HG02970 (cell line): ENCODE data around the gene GARRE1.
"Not testable (repeated sequence)": the region's sequence is repeated elsewhere in the genome, so short reads cannot be mapped to it uniquely, and the experiment has no call there.

ENCODE experiments used
- ATAC-seq: cut with Tn5 transposase; IDR thresholded peaks from one replicate; pipeline ENCODE4 v1.9.1; 2021; ENCODE audit warnings: mild to moderate bottlenecking, moderate library complexity, moderate number of reproducible peaks; ENCODE audit not compliant: unreplicated experiment, low FRiP score

GARRE1 gene

GRCh38 chr19:34231439-34231838 is 22.9 kb upstream of the GARRE1 start:
- no peak for ATAC-seq

GRCh38 chr19:34232566-34233481 is 21.5 kb upstream of the GARRE1 start:
- no peak for ATAC-seq

GRCh38 chr19:34235425-34235940 is 18.9 kb upstream of the GARRE1 start:
- no peak for ATAC-seq

GRCh38 chr19:34236035-34236987 is 18.0 kb upstream of the GARRE1 start:
- ATAC-seq, result no peak

- no peak for ATAC-seq
Observed at GRCh38 chr19:34237283-34237682, 17.1 kb upstream of the GARRE1 start.

GRCh38 chr19:34237939-34238338 is 16.4 kb upstream of the GARRE1 start:
- no peak for ATAC-seq

- no peak for ATAC-seq
Observed at GRCh38 chr19:34241513-34242337, 12.6 kb upstream of the GARRE1 start.

- not testable (repeated sequence) for ATAC-seq
Observed at GRCh38 chr19:34243138-34243875, 11.0 kb upstream of the GARRE1 start.

GRCh38 chr19:34243876-34244578 is 10.3 kb upstream of the GARRE1 start:
- no peak for ATAC-seq

GRCh38 chr19:34244611-34245299 is 9.6 kb upstream of the GARRE1 start:
- ATAC-seq, result no peak

- no peak for ATAC-seq
Observed at GRCh38 chr19:34246340-34246739, 8.0 kb upstream of the GARRE1 start.

- no peak for ATAC-seq
Observed at GRCh38 chr19:34248941-34249340, 5.4 kb upstream of the GARRE1 start.

- not testable (repeated sequence) for ATAC-seq
Observed at GRCh38 chr19:34253167-34253566, 1.2 kb upstream of the GARRE1 start.

- not testable (repeated sequence) for ATAC-seq
Observed at GRCh38 chr19:34253681-34254045, 691 bp upstream of the GARRE1 start.

GRCh38 chr19:34254698-34255432 is 511 bp downstream of the GARRE1 start:
- peak; percentile 51 for ATAC-seq

GRCh38 chr19:34255546-34255945 is 1.2 kb downstream of the GARRE1 start:
- ATAC-seq, result no peak

- no peak for ATAC-seq
Observed at GRCh38 chr19:34256835-34257558, 2.6 kb downstream of the GARRE1 start.
